Psoas muscle (tissue), 8 donors: ENCODE measurements around the gene PDZK1IP1. TPM values are rescaled to one million over a fixed set of nuclear protein-coding genes. Genes with fewer than 3 reads are reported as not detected.

Experiments
- ATAC-seq, 4 donors: fragments of 200-7000 bp; cut with Tn5 transposase; one replicate each; pipeline ENCODE4 v1.9.1; 2020; ENCODE audit warnings: moderate library complexity in 3 of 4, mild to moderate bottlenecking in 2 of 4
- DNase-seq, 2 donors: peaks; one replicate each; pipeline ENCODE4 v3.0.0-alpha.2; 2020
- H3K27ac ChIP-seq: fragments of 200-600 bp; one replicate; pipeline ENCODE4 v1.8.0; 2022
- H3K27me3 ChIP-seq, 3 donors: fragments of 200-600 bp in 1 of 3; one replicate each; pipeline versions ENCODE4 v1.6.1 to v1.8.0; 2013 to 2022; ENCODE audit warnings: low read length in 2 of 3, mild to moderate bottlenecking in 2 of 3, moderate library complexity in 1 of 3; ENCODE audit not compliant: insufficient read depth in 3 of 3
- H3K36me3 ChIP-seq, 2 donors: fragments of 200-600 bp in 1 of 2; one replicate each; pipeline versions ENCODE4 v1.6.1 to v1.8.0; 2013 to 2022; ENCODE audit warnings: low read depth in 1 of 2, mild to moderate bottlenecking in 1 of 2, moderate library complexity in 1 of 2; ENCODE audit not compliant: insufficient read depth in 1 of 2
- H3K4me1 ChIP-seq: fragments of 200-600 bp; one replicate; pipeline ENCODE4 v1.8.0; 2022
- H3K4me3 ChIP-seq: fragments of 200-600 bp; one replicate; pipeline ENCODE4 v1.8.0; 2022; ENCODE audit warnings: mild to moderate bottlenecking
- H3K9me3 ChIP-seq: fragments of 200-600 bp; one replicate; pipeline ENCODE4 v1.8.0; 2022
- WGBS, 3 donors: extraction: QIAGEN DNeasy Blood & Tissue Kit; methylation state at CpG; one replicate each; pipeline versions ENCODE4 v1.1.6 to v1.1.7; 2013; 5-methylcytosine and 5-hydroxymethylcytosine counted together
- intact Hi-C, 2 donors: fragments of 100-400 bp; cut with DNase I; formaldehyde crosslinking; loops; one replicate each; pipeline versions ENCODE4 v1.11.0 to v1.14.2; 2022
- polyA plus RNA-seq, 3 donors: library from polyadenylated mRNA; stranded (reverse); fragments of 200-250 nt; gene quantifications; one replicate each; pipeline ENCODE4 v1.2.3, GENCODE V29; 2013
- total RNA-seq, 4 donors: library from RNA; stranded (reverse); fragmentation: NEBNext Ultra II Directional in 2 of 4; extraction: Animal tissue kit (Norgen Biotek cat#: 25700) in 2 of 4; gene quantifications; one replicate each; pipeline versions ENCODE4 v1.2.1 to v1.2.4, GENCODE V29; 2021 to 2023
- TF ChIP-seq, protein P1 (sequence below): fragments of 200-600 bp; IDR thresholded peaks from one replicate; pipeline ENCODE4 v1.8.0; 2022; ENCODE audit warnings: antibody characterized with exemption
- donor health status: healthy with polysubstance abuse.
- donor health status: DM: no; HTN: no; CAD: no; lungs with moderate emphysema.
- donor health status: Bipolar disorder and iron deficiency.
- donor health status: healthy.
- donor health status: DM: yes; HTN: yes; CAD: no.
- donor health status: DM: no; HTN: no; CAD: no.
- donor health status: DM: no; HTN: no; CAD: no.
- donor health status: DM: yes; HTN: yes; CAD: no.

Gene PDZK1IP1
- total and polyA plus RNA-seq, 7 donors, result 0.11 to 1.4 (median 0.39) TPM; not detected in 1

DNA sequence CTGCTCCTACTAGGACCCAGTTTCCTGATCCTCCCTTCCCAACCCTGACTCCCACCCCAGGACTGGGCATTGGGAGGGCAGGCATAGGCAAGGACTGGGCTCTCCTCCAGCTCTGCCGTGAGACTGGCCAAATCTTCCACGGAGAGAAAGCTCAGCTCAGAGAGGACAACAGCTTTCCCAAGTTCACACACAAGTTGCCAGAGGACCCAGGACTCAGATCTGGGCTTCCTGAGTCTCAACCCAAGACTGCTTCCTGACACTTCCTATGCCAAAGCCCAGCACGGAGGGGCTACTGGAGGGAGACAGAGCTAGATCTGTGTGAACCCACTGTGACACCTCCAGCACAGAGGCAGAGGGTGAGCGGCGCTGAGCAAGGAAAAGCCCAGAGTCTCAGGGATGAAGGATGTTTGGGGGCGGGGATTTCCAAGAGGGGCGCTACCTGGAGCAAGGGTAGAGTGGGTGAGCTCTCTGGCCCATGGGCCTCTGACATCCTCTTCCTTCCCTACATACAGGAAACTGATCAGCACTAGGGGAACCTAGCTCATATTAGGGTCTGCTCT is 7.1 kb downstream of the PDZK1IP1 start:
- H3K36me3 ChIP-seq, result no peaks in the 10 kb centered on the region
- H3K27me3 ChIP-seq, result peaks cover 0 to 13% (median 0%) of the 10 kb centered on the region in 3 donors
- no peak for DNase-seq
- H3K4me1 ChIP-seq, result peaks cover 6% of the 10 kb centered on the region
- ATAC-seq, result no peak
- intact Hi-C loops, result loop anchor here in 1 of 2 donors (5.0 kb wide), 1 partner anchor 530 kb away; no protein-coding TSS in a partner anchor
- 55 to 58% (median 56%) methylated on average over 7 of the region's 7 CpGs for WGBS, 3 donors
- no peak overlapping the region for H3K27ac ChIP-seq
- no peaks in the 10 kb centered on the region for H3K9me3 ChIP-seq
- no peak overlapping the region for H3K4me3 ChIP-seq
- TF ChIP-seq, protein P1, sequence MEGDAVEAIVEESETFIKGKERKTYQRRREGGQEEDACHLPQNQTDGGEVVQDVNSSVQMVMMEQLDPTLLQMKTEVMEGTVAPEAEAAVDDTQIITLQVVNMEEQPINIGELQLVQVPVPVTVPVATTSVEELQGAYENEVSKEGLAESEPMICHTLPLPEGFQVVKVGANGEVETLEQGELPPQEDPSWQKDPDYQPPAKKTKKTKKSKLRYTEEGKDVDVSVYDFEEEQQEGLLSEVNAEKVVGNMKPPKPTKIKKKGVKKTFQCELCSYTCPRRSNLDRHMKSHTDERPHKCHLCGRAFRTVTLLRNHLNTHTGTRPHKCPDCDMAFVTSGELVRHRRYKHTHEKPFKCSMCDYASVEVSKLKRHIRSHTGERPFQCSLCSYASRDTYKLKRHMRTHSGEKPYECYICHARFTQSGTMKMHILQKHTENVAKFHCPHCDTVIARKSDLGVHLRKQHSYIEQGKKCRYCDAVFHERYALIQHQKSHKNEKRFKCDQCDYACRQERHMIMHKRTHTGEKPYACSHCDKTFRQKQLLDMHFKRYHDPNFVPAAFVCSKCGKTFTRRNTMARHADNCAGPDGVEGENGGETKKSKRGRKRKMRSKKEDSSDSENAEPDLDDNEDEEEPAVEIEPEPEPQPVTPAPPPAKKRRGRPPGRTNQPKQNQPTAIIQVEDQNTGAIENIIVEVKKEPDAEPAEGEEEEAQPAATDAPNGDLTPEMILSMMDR, result no peak

DNA sequence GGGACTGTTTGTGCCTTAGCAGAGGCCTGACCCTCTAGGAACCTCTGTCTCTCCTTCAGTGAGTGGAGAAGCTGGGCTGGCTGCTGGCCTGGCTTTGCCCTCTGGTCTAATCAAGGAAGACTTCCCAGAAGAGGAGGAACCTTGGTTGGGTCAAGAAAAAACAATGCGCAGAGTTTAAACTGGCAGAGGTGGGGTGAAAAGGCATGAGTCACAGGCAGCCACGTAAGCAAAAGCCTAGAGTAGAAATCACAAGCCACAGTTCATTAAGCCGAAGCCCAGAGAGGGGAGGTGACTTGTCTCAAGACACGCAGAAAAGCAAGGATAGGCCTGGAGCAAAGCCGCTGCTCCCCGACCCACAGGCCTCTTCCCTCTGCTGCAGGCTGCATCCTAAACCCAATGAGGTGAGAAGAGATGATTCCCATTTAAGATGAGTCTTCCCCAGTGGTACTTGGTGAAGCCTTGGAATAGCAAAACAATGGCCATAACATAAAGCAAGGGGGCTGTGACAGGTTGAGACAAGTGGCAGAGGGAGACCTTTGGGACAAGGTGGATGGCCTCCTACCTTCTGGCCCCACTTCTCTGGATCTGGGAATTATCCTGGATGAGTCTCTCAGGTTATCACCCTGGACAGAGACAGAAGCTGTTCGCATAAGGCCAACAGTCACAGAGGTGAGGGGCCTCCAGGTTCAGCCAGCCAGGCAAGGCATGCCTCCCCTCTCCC is 7.7 kb downstream of the PDZK1IP1 start:
- intact Hi-C loops, result loop anchor here in 1 of 2 donors (5.0 kb wide), 1 partner anchor 530 kb away; no protein-coding TSS in a partner anchor
- no peak overlapping the region for H3K4me3 ChIP-seq
- H3K4me1 ChIP-seq, result peaks cover 6% of the 10 kb centered on the region
- ATAC-seq, result no peak
- no peak overlapping the region for H3K27ac ChIP-seq
- peaks cover 0 to 13% (median 0%) of the 10 kb centered on the region in 3 donors for H3K27me3 ChIP-seq
- H3K9me3 ChIP-seq, result no peaks in the 10 kb centered on the region
- 78 to 95% (median 88%) methylated on average over 7 of the region's 7 CpGs for WGBS, 3 donors
- no peak for DNase-seq
- TF ChIP-seq, protein P1, result no peak
- H3K36me3 ChIP-seq, result no peaks in the 10 kb centered on the region

DNA sequence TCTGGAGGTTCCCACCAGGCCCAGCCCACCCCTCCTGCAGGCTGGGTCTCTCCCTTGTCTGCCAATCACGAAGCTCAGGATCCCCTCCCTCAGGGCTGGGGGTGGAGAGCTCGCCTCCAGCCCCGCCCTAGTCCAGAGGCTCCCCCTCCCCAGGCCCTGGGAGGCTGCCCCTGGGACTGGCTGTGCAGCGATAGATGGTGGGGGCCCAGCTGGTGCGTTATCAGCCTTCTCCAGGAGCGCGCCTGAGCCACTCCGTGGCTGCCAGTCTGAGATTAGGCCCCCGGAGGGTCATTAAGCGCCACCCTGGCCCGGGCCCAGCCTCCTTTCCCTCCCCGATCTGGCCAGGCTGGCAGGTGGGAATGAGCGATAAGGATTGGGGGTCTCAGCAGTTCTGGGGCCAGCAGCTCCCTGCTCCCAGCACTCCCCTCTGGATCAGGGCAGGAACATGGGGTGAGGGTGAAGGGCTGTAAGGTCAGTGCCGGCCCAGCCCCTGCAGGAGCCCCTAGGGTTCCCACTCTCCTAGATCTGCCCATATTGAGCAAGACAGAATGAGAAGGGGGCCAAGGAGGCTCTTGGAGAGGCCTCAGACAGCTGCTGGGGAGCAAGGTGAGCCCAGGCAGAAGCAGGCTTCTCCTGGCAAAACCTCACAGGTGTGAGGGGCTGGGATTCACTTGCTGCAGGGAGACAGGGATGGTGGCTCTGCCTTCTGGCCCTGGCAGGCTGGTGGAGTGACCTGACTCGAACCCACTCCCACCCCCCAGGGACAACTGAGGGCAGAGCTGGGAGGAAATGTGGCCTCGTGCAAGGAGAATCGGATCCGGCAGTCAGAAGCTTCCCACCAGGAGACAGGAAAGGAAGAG is 8.5 kb downstream of the PDZK1IP1 start:
- ATAC-seq, result no peak

DNA sequence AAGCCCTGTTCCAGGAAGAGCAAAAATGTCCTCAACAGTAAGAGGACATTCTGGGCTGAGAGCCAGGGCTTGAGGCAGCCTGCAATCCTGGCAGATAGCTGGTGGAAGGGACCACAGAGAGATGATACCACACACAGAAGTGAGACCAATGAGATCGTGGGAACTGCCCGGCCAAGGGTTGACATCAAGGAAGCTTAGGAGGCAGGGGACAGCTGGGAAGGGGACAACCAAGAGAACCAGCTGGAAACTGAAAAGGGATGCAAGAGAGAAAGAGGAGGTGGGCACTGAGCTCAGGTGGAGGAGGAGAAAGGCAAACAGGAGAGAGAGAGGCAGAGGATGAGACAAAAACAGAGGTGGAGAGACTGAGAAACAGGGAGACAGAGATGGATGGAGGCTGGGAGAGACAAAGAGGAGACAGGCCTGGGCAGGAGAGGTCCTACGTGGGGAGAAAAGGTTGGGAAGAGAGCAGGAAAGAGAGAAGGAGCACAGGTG is 9.2 kb downstream of the PDZK1IP1 start:
- no peaks in the 10 kb centered on the region for H3K9me3 ChIP-seq
- WGBS, 3 donors, result 48 to 55% (median 48%) methylated on average over 3 of the region's 3 CpGs
- no peak overlapping the region for H3K27ac ChIP-seq
- no peak for DNase-seq
- H3K36me3 ChIP-seq, result no peaks in the 10 kb centered on the region
- TF ChIP-seq, protein P1, result no peak
- no peak overlapping the region for H3K4me3 ChIP-seq
- ATAC-seq, result no peak
- peaks cover 6% of the 10 kb centered on the region for H3K4me1 ChIP-seq
- intact Hi-C loops, result loop anchor here in 1 of 2 donors (5.0 kb wide), 1 partner anchor 532 kb away; no protein-coding TSS in a partner anchor
- H3K27me3 ChIP-seq, result peaks cover 0 to 17% (median 0%) of the 10 kb centered on the region in 3 donors

More for the DNA sequence above, 8.5 kb downstream of the PDZK1IP1 start:
- WGBS, 3 donors, result 47 to 55% (median 54%) methylated on average over 10 to 18 of the region's 18 CpGs
- peaks cover 6% of the 10 kb centered on the region for H3K4me1 ChIP-seq
- DNase-seq, result no peak
- no peak overlapping the region for H3K4me3 ChIP-seq
- TF ChIP-seq, protein P1, result no peak
- peaks cover 0 to 13% (median 0%) of the 10 kb centered on the region in 3 donors for H3K27me3 ChIP-seq
- no peaks in the 10 kb centered on the region for H3K36me3 ChIP-seq
- no peak overlapping the region for H3K27ac ChIP-seq
- intact Hi-C loops, result loop anchor here in 1 of 2 donors (5.0 kb wide), 1 partner anchor 531 kb away; no protein-coding TSS in a partner anchor
- H3K9me3 ChIP-seq, result no peaks in the 10 kb centered on the region
